HG03378 (cell line): ENCODE results near the gene TTYH2.

Experiments used
- ATAC-seq: cut with Tn5 transposase; IDR thresholded peaks from one replicate; pipeline ENCODE4 v1.9.1; 2021; ENCODE audit warnings: mild to moderate bottlenecking, moderate library complexity; ENCODE audit not compliant: unreplicated experiment

Gene TTYH2

GRCh38 chr17:74192950-74193781 is 20.2 kb upstream of the TTYH2 start:
- ATAC-seq = no peak

GRCh38 chr17:74194682-74195081 is 18.7 kb upstream of the TTYH2 start:
- no peak for ATAC-seq

DNA sequence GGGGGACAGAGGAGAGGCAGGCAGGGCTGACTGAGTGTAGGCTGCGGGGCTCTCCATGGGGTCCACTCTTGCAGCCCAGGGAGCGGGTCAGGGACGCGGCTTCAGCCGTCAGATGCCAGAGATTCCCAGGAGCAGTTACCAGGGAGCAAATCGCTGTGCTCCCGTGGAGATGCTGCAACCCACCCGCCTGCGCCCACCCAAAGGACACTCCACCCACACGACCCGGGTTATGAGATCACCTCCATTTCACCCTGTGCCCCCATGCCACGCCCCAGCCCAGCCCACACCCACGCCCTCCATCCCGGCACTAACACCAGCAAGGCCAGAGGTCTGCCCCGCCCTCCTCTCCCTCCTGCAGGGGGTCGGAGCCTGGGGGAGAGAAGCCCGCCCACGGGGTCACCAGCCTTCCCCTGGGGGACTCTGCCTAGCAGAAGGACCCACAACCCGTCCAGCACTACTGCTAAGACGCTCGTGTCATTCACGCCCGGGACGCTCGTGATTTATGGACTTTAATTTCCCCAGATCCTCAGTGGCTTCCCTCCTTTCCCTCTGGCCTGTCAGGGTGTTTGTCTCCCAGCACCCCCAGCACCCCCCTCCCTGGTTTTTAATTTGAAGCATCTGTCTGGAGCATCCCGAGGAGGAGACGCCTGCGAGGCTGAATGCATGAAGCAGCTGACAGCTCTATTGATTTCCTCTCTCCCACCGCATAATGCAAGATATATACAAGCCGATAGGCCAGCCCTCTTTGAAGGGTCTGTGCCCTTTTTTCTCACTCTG is 16.6 kb upstream of the TTYH2 start:
- no peak for ATAC-seq

DNA sequence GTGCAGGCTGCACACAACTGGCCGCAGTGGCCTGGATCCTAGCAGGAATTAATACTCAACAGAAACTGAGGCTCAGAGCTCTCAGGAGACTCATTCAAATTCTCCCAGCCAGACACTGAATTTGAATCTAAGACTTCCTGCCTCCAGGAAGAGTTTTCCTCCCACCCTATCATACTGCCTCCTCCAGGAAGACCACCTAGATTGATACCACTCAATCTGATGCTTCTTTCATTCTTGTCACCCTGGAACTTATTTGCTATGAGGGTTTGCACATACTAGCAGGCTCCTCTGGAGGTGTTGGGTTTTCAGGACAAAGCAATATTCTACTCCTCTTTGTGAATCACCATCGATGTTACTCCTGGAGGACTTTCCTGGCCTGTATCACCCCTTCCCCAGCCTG is 15.6 kb upstream of the TTYH2 start:
- no peak for ATAC-seq

GRCh38 chr17:74198694-74199093 is 14.7 kb upstream of the TTYH2 start:
- ATAC-seq = no peak

GRCh38 chr17:74199306-74200092 is 13.9 kb upstream of the TTYH2 start:
- ATAC-seq = no peak

DNA sequence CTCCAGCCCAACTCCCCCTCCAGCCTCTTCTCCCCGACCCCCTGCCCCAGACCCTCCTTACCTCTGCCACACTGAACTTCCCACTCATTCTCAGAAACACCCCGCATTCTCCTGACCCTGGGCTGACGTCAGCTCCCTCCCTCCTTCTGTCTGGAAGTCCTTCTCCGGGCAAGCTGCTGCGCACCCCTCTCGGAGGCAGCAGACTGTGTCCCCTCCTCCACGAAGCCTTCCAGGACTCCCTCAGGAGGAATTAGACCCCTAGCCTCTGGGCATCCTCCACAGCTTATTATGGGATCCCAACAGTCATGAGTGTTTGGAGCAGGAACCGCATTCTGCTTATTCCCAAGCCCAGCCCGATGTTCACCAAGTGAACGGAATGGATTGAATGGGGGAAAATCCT is 13.3 kb upstream of the TTYH2 start:
- no peak for ATAC-seq

DNA sequence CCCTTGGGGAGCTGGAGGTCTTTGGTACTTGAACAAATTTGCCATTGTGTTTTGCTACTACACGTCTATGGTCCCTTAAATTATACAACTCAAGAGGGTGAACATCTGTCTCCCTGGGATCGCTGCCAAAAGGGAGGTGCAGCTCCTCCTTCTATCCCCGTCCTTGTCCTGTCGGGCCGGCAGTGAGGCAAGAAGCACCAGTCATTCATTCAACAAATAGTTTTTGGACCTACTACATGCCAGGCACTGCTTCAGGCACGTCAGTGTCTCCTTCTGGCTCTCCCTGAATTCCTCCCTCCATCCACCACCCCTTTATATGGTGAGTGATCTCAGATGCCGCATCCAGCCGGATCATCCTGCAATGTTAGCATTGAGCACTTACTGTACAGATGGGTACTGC is 12.1 kb upstream of the TTYH2 start:
- ATAC-seq = no peak

GRCh38 chr17:74201948-74202347 is 11.4 kb upstream of the TTYH2 start:
- ATAC-seq = no peak

DNA sequence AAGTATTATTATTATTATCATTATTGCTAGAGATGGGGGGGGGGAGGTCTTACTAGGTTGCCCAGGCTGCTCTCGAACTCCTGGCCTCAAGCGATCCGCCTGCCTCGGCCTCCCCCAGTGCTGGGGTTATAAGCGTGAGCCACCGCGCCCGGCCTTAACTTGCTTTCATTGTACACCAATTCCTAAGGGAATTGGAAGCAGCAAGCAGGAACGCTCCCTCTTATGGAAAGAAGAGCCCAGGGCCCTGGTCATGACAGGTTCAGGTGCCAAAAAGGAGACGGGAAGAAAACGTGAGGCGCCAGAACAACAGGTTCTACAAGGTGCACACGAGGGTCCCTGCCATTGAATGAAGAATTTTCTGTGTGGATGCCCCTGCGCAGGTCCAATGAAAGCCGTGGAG is 10.4 kb upstream of the TTYH2 start:
- no peak for ATAC-seq

- ATAC-seq = no peak
Observed at GRCh38 chr17:74203439-74204240, 9.7 kb upstream of the TTYH2 start, which contains the start of gene RPL38. Gene RPL38, plus strand, starts transcription at chr17:74203678. Its CDS starts 278 bp downstream, at chr17:74203956.

DNA sequence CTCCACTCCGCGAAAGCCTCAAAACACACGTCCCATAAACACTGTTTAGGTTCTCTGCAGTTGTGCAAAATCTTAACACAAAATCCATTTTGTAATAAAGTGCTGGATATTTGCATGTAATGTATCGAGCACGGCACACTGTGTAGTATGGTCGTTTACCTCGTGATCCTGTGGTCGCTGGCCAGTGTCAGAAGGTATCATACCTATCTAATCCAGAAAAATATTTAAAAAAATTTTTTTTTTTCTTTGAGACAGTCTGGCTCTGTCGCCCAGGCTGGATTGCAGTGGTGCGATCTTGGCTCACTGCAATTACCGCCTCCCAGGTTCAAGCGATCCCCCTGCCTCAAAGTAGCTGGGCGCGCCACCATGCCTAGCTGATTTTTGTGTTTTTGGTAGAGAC is 8.9 kb upstream of the TTYH2 start:
- no peak for ATAC-seq

GRCh38 chr17:74205274-74205673 is 8.1 kb upstream of the TTYH2 start:
- ATAC-seq = no peak

DNA sequence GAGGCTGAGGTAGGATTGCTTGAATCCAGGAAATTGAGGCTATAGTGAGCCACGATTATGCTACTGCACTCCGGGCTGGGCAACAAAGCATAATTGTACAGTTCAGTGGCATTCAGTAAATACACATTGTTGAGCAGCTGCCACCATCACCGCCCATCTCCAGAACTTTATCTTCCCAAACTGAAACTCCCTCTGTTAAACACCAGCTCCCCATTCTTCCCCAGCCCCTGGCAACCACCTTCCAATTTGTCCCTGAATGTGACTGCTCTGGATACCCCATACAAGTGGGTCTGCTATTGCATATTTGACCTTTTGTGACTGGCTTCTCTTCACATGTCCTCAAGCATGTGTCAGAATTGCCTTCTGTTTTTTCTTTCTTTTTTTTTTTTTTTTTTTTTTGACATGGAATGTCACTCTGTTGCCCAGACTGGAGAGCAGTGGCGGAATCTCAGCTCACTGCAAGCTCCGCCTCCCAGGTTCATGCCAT is 7.0 kb upstream of the TTYH2 start:
- ATAC-seq = no peak

GRCh38 chr17:74210191-74211140 is 2.9 kb upstream of the TTYH2 start:
- no peak for ATAC-seq

DNA sequence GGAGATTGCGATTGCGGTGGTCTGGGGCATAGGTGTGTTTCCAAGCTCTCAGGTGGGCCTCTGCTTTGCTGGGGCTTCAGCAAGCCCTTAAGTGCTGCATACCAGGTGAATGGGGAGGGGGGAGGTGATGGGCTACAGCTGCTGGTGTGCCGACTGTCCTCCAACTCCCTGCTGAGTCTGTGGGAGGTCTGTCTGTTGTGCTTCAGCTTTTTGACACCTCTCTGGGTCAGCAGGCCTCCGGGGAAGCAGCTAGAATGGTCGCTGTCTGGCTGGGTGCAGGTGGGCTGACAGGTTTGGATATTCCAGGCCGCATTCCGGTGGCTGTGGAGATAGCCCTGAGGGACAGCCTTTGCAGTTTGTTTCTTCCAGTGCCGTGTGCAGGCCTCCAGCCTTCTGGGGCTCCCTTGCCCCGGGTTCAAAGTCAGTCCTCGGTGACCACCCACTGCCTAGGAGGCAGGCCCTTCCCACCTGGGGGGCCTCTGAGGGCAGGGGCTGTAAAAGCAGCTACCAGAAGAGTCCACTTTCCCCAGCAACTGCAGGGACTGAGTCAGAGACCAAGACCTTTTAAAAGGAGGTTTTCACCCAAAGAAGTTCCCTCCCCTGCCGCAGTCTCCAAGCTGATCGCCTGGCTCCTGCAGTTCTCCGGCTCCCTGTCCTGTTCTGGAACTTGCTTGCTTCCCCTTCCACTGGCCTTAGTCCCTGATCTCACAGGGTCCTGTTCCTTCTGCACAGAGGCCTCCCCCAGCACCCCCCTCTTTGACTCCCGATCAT is 2.0 kb upstream of the TTYH2 start:
- no peak for ATAC-seq

GRCh38 chr17:74211912-74212208 is 1.5 kb upstream of the TTYH2 start:
- no peak for ATAC-seq

GRCh38 chr17:74212209-74212912 is 1.0 kb upstream of the TTYH2 start:
- peak; percentile 5 for ATAC-seq
